ENCODE measurements around the gene NREP. TPM values are rescaled to one million over a fixed set of nuclear protein-coding genes. Genes with fewer than 3 reads are reported as not detected.

Gene NREP
- total RNA-seq, 1 experiment from 2014 or later = 6.0 TPM

- RAD21 ChIA-PET (ENCODE audit: low non-redundant PET in 1 of 2, low total read pairs in 2 of 2, uncharacterized antibody in 2 of 2, unreplicated experiment in 2 of 2) = no interaction called here
- intact Hi-C loops (cut with micrococcal nuclease) = no loop called here
- Histone ChIP-seq H3K36me3 (ENCODE audit: control insufficient read depth in 1 of 2, insufficient read depth in 2 of 2, low read length in 2 of 2) (no peaks in the 10 kb centered on the region), H3K27me3 (ENCODE audit: insufficient read depth, low read length) (no peaks in the 10 kb centered on the region), H4K20me1 (ENCODE audit: insufficient read depth) (no peaks in the 10 kb centered on the region), H3K9ac (ENCODE audit: low read length) (no peak overlapping the region), H3K4me2 (ENCODE audit: low read length) (no peak overlapping the region), H3K79me2 (ENCODE audit: insufficient read depth, low read length) (no peaks in the 10 kb centered on the region), H3K9me3 (ENCODE audit: control insufficient read depth in 1 of 2, insufficient read depth in 1 of 2, low read depth in 1 of 2, low read length in 2 of 2) (no peaks in the 10 kb centered on the region), H3K9me2 (ENCODE audit: insufficient read depth) (no peaks in the 10 kb centered on the region), H2AFZ (ENCODE audit: low read depth, low read length, poor library complexity, severe bottlenecking) (no peak overlapping the region), H3K27ac (ENCODE audit: low read depth, low read length) (no peak overlapping the region), H3K4me3 (replicated peaks in 1 of 2; ENCODE audit: low read depth in 1 of 2, low read length in 2 of 2) (no peak overlapping the region), H3K4me1 (ENCODE audit: control insufficient read depth in 1 of 2, insufficient read depth in 2 of 2, low read length in 2 of 2) (no peaks in the 10 kb centered on the region)
- ATAC-seq (no peak), DNase-seq (ENCODE audit: low read depth, low spot score) (no peak)
- TF ChIP-seq SP1 (IDR thresholded peaks at IDR 0.05; ENCODE audit: low read depth) = no peak
- TF ChIP-seq YY1 (IDR thresholded peaks at IDR 0.05; ENCODE audit: extremely low read depth, insufficient replicate concordance, low read depth, low read length) = no peak
- no peak for TF ChIP-seq SIN3A (IDR thresholded peaks at IDR 0.05; ENCODE audit: low read depth)
- TF ChIP-seq EZH2 (IDR thresholded peaks at IDR 0.05) = no peak
- no peak for TF ChIP-seq ZNF274 (IDR thresholded peaks at IDR 0.05; ENCODE audit: low read depth, low read length)
- TF ChIP-seq REST (IDR thresholded peaks at IDR 0.05; ENCODE audit: low read depth) = no peak
- CTCF ChIA-PET = no interaction called here
- no TSS peak for BruUV-seq (replicated peaks)
- POLR2A ChIA-PET = no interaction called here
These were observed 34.9 kb downstream of the NREP start for GRCh38 chr5:111722140-111722539.

- no peaks in the 10 kb centered on the region for H4K20me1 ChIP-seq (ENCODE audit: insufficient read depth)
- ChIA-PET RAD21 (ENCODE audit: low non-redundant PET in 1 of 2, low total read pairs in 2 of 2, uncharacterized antibody in 2 of 2, unreplicated experiment in 2 of 2) (no interaction called here), CTCF (no interaction called here), POLR2A (no interaction called here)
- no peak overlapping the region for H2AFZ ChIP-seq (ENCODE audit: low read depth, low read length, poor library complexity, severe bottlenecking)
- no peaks in the 10 kb centered on the region for H3K4me1 ChIP-seq (ENCODE audit: control insufficient read depth in 1 of 2, insufficient read depth in 2 of 2, low read length in 2 of 2)
- ATAC-seq (no peak), DNase-seq (ENCODE audit: low read depth, low spot score) (no peak)
- H3K4me3 ChIP-seq (replicated peaks in 1 of 2; ENCODE audit: low read depth in 1 of 2, low read length in 2 of 2) = no peak overlapping the region
- no peak overlapping the region for H3K9ac ChIP-seq (ENCODE audit: low read length)
- no peaks in the 10 kb centered on the region for H3K36me3 ChIP-seq (ENCODE audit: control insufficient read depth in 1 of 2, insufficient read depth in 2 of 2, low read length in 2 of 2)
- no peaks in the 10 kb centered on the region for H3K79me2 ChIP-seq (ENCODE audit: insufficient read depth, low read length)
- no peaks in the 10 kb centered on the region for H3K9me2 ChIP-seq (ENCODE audit: insufficient read depth)
- no peak overlapping the region for H3K4me2 ChIP-seq (ENCODE audit: low read length)
- H3K9me3 ChIP-seq (ENCODE audit: control insufficient read depth in 1 of 2, insufficient read depth in 1 of 2, low read depth in 1 of 2, low read length in 2 of 2) = no peaks in the 10 kb centered on the region
- TF ChIP-seq TCF7L2 (IDR thresholded peaks at IDR 0.05; ENCODE audit: borderline replicate concordance, extremely low read depth, insufficient read depth, insufficient read length) (no peak), POLR2AphosphoS5 (IDR thresholded peaks at IDR 0.05; ENCODE audit: low read depth, low read length) (no peak), RAD21 (IDR thresholded peaks at IDR 0.05; ENCODE audit: low read depth) (no peak), CTCF (IDR thresholded peaks at IDR 0.05 in 2 of 3, conservative IDR thresholded peaks at IDR 0.05 in 1 of 3; ENCODE audit: borderline replicate concordance in 1 of 3, insufficient read depth in 1 of 3, low read depth in 2 of 3, low read length in 2 of 3) (no peak), MAX (IDR thresholded peaks at IDR 0.05) (no peak)
- H3K27me3 ChIP-seq (ENCODE audit: insufficient read depth, low read length) = no peaks in the 10 kb centered on the region
- H3K27ac ChIP-seq (ENCODE audit: low read depth, low read length) = no peak overlapping the region
- no TSS peak for BruUV-seq (replicated peaks)
- intact Hi-C loops (cut with micrococcal nuclease) = no loop called here
These were observed 36.6 kb downstream of the NREP start for GRCh38 chr5:111720333-111720890.
